ENCODE data around the gene MAD1L1. TPM values are rescaled to one million over a fixed set of nuclear protein-coding genes. Genes with fewer than 3 reads are reported as not detected.
"Not testable (repeated sequence)": the region's sequence is repeated elsewhere in the genome, so short reads cannot be mapped to it uniquely, and the experiment has no call there.

The MAD1L1 gene
- total RNA-seq, 1 donor from 2014 or later = 41.4 TPM

DNA sequence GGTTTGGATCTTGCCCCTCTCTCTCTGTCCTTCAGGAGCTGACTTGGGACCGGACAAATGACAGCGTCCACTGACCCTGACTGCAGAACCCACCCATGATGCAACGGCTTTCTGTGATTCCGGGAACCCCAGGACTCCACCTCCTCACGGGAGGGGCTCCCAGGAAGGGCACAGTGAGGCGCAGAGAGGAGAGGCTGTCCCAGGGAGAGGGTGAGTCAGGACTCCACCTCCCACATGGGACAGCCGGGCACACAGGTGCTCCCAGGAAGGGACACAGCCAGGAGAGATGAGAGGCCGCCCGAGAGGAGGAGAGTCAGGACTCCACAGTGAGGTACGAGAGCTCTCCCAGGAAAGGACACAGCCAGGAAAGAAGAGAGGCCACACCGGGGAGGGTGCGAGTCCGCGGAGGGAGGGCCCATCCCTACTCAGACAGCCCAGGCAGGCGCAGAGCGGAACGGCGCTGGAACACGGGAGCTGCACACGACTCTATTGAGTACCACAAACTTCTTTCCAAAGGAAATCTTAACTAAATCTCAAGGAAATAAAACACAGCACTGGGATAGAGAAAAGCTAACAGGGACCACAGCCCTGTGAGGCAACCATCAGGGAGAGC, 162.5 kb downstream of the MAD1L1 start:
- no peak for DNase-seq (ENCODE audit: low spot score)

- no peak for DNase-seq (ENCODE audit: low spot score)
Measured at GRCh38 chr7:2069472-2069860, 163.3 kb downstream of the MAD1L1 start.

DNA sequence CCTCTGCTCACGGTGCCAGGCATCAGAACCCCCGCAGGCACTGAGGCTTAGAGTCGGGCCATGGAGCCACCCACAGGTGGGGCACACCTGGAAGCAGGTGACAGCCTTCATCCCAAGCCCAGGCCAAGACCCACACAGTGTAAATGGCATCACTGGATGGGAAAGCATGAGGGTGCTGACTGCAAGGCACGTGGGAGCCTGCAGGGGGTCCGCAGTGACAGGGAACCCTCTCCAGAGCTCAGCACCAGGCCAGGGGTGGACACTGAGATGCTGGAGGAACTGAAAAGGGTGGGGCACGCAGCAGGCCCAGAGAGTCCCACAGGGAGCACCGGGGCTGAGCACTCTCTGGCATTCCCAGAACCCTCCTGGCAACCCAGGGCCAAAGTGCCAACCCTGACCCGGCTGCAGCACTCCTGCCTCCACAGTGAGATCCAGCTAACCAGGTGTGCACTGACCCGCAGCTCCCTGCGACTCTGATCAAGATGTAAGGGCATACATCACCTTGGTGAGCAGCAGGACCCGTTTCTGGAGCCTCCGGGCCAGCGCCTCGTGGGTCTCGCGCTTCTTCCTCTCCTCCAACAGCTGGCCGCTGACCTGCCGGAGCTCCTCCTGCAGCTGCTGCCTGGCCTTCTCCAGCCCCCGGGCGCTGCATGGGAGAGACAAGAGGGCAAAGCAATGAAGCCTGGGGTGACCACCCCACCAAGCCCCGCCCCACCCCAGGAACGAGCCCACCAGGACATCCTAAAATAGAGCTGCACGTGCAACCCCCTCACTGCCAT, 163.9 kb downstream of the MAD1L1 start:
- DNase-seq (ENCODE audit: low spot score) = no peak

GRCh38 chr7:2066251-2066919, 166.4 kb downstream of the MAD1L1 start:
- DNase-seq (ENCODE audit: low spot score) = no peak

- no peak for DNase-seq (ENCODE audit: low spot score)
Measured at GRCh38 chr7:2065528-2065927, 167.2 kb downstream of the MAD1L1 start.

DNA sequence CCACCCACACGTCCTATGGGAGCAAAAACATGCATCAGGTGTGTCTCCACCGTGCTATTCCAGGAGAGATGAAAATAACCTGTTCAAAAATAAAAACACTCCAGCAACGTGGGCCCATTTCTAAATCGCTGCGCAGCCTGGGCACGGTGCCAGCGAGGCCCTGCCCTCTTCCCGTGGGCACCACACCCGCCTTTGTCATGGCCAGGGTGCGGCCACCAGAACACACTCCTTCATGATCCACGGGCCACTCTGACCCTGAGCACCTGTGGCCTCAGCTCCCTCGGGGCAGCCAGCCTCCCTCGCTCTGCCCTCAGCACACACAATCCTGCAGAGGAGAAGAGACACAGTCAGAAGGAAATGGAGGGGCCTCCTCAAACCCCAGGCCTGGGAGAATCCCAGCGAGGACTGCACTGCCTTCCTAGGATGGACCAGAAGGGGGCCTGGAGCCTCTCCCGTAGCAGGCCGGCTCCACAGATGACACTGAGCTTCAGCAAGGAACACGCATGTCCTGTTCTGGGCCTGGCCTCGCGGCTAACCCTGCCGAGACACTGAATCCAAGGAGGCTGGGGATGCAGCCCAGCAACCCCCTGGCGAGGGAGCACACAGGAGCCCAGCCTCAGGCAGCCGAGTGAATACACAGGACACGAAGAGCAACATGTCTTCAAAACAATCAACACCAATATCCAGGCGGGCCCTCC, 169.0 kb downstream of the MAD1L1 start:
- DNase-seq (ENCODE audit: low spot score) = no peak

DNA sequence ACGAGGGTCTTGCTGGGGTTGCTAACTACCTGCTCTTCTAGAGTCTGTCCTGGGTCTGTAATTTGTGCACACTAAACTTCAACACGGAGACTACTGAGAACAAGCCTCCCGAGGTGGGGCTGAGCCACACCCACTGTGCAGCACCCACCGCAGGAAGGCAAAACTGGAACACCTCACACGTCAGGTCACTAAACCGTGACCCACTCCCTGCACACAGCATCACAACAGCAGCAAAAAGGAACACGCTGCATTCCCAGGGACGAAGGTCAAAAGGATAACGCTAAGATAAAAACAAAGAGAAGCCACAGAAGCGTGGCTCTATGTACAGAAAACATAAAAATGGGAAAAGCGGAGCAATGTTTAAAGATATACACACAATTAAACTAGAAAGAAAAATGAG, 170.1 kb downstream of the MAD1L1 start:
- no peak for DNase-seq (ENCODE audit: low spot score)

- DNase-seq (ENCODE audit: low spot score) = no peak
Measured at GRCh38 chr7:2060701-2061100, 172.0 kb downstream of the MAD1L1 start.

DNA sequence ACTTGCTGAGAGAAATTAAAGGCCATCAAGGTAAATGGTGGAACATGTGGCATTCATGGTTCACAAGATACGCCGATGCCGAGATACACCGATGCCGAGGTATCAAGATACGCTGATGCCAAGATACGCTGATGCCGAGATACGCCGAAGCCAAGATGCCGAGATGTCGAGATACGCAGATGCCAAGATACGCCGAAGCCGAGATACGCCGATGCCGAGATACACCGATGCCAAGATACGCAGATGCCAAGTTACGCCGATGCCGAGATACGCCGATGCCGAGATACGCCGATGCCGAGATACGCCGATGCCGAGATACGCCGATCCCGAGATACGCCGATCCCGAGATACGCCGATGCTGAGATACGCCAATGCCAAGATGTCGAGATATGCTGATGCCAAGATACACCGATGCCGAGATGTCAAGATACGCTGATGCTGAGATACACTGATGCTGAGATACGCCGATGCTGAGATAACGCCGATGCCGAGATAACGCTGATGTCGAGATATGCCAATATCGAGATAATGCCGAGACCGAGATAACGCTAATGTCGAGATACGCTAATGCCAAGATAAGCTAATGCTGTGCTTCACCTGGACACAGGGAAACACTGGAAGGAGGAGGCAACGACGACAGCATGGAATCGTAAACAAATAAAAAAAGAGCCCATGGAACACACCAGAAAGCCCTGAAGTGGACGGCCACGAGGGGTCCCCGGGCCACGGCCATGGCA, 172.6 kb downstream of the MAD1L1 start:
- no peak for DNase-seq (ENCODE audit: low spot score)

DNA sequence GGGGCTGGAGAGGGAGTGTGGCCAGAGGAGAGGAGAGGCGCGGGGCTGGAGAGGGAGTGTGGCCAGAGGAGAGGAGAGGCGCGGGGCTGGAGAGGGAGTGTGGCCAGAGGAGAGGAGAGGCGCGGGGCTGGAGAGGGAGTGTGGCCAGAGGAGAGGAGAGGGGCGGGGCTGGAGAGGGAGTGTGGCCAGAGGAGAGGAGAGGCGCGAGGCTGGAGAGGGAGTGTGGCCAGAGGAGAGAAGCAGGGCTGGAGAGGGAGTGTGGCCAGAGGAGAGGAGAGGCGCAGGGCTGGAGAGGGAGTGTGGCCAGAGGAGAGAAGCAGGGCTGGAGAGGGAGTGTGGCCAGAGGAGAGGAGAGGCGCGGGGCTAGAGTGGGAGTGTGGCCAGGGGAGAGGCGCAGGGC, 174.5 kb downstream of the MAD1L1 start:
- DNase-seq (ENCODE audit: low spot score) = not testable (repeated sequence)

DNA sequence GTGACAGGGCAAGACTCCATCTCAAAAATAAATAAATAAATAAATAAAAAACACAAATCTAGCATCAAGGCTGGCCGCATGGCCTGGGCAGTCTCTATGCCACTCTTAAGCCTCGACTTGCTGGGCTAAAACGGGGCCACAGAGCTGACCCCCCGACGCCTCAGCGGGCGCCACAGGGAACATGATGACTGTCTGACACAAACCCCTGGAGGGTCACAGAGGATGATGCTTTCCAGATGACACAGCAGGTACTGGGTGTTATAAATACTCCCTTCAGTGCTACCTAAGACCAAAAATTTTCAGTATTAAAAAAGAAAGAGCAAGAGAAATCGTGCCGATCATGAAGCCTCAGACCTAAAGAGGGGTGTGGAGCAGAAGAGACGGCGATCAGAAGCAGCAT, 176.8 kb downstream of the MAD1L1 start:
- DNase-seq (ENCODE audit: low spot score) = no peak

- DNase-seq (ENCODE audit: low spot score) = no peak
Measured at GRCh38 chr7:2054927-2055326, 177.8 kb downstream of the MAD1L1 start.

GRCh38 chr7:2053395-2053794, 179.3 kb downstream of the MAD1L1 start:
- DNase-seq (ENCODE audit: low spot score) = no peak

DNA sequence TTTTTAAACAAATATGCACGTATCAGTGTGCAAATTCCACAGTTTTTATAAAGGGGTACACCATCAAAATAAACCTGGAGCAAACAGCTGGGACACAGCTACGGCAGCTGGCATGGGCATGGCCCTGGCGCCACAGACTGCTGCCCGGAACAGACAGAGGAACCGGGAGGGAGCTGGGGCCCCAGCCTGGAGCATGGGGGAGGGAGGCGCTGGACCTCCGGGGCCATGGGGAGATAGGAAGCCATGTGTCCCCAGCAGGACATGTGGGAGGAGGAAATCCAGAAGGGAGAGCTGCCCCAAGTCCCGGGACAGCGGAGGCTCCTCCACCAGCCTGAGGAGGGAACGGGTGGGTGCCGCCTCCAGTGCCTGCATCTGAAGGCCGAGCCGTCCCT, 180.1 kb downstream of the MAD1L1 start:
- DNase-seq (ENCODE audit: low spot score) = no peak

DNA sequence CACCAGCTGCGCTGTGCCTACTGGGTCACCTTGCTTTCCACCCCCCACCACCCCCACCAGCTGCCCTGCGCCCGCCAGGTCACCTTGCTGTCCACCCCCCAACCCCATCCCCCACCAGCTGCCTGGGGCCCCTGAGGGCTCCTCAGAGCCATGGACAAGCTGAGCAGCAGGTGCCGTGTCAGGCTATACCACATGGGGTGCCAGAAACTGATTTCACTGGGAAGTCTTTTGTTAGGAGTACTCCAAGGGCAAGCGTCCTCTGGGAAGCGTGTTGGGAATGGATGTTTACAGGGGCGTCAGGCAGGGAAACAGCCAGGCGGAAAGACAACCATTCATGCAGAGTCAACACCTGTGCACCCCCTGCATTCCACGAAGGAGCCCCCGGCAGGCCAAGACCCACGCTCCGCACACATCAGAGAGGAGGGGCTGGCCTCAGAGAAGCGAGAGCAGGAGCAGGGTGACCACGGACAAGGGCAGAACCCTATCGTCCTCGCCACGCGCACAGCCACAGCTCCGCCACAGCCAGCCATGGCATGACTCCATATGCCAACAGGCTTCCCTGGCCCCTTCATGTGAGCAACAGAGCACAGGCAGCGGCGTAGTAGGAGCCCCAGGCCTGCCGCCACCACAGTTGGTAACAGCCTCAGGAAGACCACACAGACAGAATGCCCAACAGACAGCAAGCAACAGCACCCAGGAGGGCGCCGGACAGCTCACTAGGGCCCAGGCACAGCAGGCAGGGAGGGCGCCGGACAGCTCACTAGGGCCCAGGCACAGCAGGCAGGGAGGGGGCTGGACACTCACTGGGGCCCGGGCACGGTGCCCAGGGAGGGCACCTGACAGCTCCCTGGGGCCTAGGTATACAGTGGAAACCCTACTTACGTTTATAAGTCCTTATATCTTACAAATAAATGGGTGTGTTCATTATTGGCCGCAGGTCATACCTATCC, 180.8 kb downstream of the MAD1L1 start:
- no peak for DNase-seq (ENCODE audit: low spot score)

- DNase-seq (ENCODE audit: low spot score) = no peak
Measured at GRCh38 chr7:2050511-2050866, 182.3 kb downstream of the MAD1L1 start.

DNA sequence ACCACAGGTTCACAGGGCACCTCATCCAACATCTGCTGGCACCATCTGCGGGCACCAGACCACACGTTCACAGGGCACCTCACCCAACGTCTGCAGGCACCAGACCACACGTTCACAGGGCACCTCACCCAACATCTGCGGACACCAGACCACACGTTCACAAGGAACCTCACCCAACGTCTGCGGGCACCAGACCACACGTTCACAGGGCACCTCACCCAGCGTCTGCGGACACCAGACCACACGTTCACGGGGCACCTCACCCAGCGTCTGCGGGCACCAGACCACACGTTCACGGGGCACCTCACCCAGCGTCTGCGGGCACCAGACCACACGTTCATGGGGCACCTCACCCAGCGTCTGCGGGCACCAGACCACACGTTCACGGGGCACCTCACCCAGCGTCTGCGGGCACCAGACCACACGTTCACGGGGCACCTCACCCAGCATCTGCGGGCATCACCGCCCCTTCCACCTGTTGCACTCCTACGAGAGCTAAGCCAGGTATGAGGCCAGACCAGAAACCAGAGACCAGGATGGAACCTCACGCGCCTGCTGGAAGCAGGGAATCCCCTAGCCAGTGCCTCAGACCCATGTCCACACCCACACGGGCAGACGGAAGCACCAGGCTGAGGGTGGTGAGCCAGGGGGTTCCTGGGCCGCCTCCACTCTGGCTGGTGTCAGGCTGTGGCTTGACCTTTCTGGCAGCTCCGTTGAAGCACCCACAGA, 182.8 kb downstream of the MAD1L1 start:
- DNase-seq (ENCODE audit: low spot score) = no peak

DNA sequence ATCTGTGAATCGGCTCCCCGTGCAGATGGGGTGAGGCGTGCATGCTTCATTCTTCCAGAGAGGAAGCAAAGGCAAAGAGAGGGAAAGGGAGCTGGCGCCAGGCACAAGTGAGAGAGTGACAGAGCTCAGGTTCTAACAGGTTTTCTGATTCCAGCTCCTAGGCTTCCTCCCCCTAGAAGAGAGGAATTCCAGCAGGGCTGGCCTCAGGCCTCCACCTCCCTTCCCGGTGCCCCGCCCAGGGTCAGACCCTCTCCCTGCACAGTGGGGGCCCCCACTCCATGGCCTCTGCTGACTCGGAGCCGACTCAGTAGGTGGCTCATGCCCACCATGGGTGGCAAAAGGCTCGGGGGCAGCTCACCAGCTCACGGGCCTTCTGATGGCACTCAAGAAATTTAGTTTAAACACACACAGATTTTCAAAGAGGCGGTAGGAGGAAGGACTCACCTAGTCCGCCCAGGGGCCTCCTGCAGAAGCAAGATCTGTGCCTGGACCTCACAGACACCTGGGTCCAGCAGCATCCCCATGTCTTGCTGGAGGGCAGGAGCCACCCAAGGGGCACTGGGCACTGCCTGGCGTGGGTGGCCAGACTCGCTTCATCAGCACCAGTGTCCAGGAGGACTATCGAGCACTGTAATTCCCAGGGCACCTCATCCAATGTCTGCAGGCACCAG, 183.5 kb downstream of the MAD1L1 start:
- no peak for DNase-seq (ENCODE audit: low spot score)

GRCh38 chr7:2048531-2048930, 184.2 kb downstream of the MAD1L1 start:
- no peak for DNase-seq (ENCODE audit: low spot score)

Data from ureter (tissue), 1 donor.